IPS-18a (cell line): ENCODE data around the gene GPR107.

ENCODE experiments used
- H3K27ac ChIP-seq: one replicate; pipeline ENCODE4 v1.5.1; 2013; ENCODE audit warnings: low read length
- H3K27me3 ChIP-seq: one replicate; pipeline ENCODE4 v1.6.1; 2013; ENCODE audit warnings: mild to moderate bottlenecking, low read length; ENCODE audit not compliant: control insufficient read depth, insufficient read depth
- H3K36me3 ChIP-seq: one replicate; pipeline ENCODE4 v1.6.1; 2013; ENCODE audit warnings: low read depth, low read length; ENCODE audit not compliant: control insufficient read depth
- H3K4me1 ChIP-seq: one replicate; pipeline ENCODE4 v1.6.1; 2013; ENCODE audit warnings: low read depth, low read length; ENCODE audit not compliant: control insufficient read depth
- H3K4me3 ChIP-seq: one replicate; pipeline ENCODE4 v1.5.1; 2013; ENCODE audit warnings: low read length
- H3K9ac ChIP-seq: one replicate; pipeline ENCODE4 v1.6.1; 2013; ENCODE audit warnings: mild to moderate bottlenecking, low read length, moderate library complexity
- H3K9me3 ChIP-seq: one replicate; pipeline ENCODE4 v1.6.1; 2013; ENCODE audit warnings: low read depth, low read length; ENCODE audit not compliant: control insufficient read depth

Gene GPR107

DNA sequence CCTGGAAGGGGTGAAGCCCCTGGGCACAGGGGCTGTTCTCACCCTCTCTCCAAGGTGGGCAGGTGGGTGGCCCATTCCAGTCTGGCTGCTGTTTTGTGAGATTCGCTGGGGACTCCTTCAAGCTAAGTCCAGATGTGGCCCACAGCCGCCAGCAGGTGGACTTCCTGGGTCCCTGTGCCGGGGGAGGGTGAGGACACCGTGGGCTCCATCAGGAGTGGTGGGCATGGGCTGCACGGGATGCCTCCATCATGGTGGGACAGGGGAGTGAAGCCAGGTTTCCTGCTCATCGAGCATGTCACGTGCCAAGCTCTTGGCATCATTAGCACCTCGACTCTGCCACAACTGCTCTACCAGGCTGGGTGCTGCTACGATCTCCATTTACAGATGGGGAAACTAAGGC is 120.3 kb downstream of the GPR107 start:
- no peaks in the 10 kb centered on the region for H3K9me3 ChIP-seq
- no peak overlapping the region for H3K9ac ChIP-seq
- no peak overlapping the region for H3K4me3 ChIP-seq
- no peaks in the 10 kb centered on the region for H3K4me1 ChIP-seq
- H3K27me3 ChIP-seq: peaks cover 15% of the 10 kb centered on the region
- H3K36me3 ChIP-seq: no peaks in the 10 kb centered on the region
- no peak overlapping the region for H3K27ac ChIP-seq

- Histone ChIP-seq H3K4me3 (no peak overlapping the region), H3K36me3 (no peaks in the 10 kb centered on the region), H3K9ac (no peak overlapping the region), H3K9me3 (no peaks in the 10 kb centered on the region), H3K4me1 (no peaks in the 10 kb centered on the region), H3K27ac (no peak overlapping the region), H3K27me3 (peaks cover 15% of the 10 kb centered on the region)
Measured at GRCh38 chr9:130174920-130175321, 121.2 kb downstream of the GPR107 start.

DNA sequence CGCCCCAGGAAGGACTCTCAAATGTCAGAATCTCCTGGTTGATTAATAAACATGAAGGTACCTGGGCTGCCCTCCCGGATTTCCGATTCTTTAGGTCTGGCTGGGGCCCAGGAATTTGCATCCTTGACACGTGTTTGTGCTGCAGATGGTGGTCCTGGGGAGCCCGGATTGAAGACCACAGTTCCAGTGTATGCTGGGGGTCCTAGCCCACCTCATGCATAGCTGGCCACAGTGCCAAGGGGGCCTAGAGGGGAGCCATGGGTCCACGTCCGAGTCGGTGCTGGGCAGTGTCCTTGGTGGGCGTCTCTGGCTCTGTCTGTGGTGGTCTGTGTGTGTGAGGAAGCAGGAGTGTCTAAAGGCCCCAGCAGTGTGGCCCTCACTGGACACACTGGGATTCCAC is 121.6 kb downstream of the GPR107 start:
- H3K27me3 ChIP-seq: peaks cover 15% of the 10 kb centered on the region
- no peak overlapping the region for H3K27ac ChIP-seq
- no peaks in the 10 kb centered on the region for H3K4me1 ChIP-seq
- H3K36me3 ChIP-seq: no peaks in the 10 kb centered on the region
- no peaks in the 10 kb centered on the region for H3K9me3 ChIP-seq
- H3K9ac ChIP-seq: no peak overlapping the region
- no peak overlapping the region for H3K4me3 ChIP-seq

GRCh38 chr9:130176760-130177159 is 123.1 kb downstream of the GPR107 start:
- H3K9ac ChIP-seq: no peak overlapping the region
- H3K27ac ChIP-seq: no peak overlapping the region
- H3K27me3 ChIP-seq: peaks cover 2% of the 10 kb centered on the region
- no peaks in the 10 kb centered on the region for H3K4me1 ChIP-seq
- no peaks in the 10 kb centered on the region for H3K36me3 ChIP-seq
- no peaks in the 10 kb centered on the region for H3K9me3 ChIP-seq
- no peak overlapping the region for H3K4me3 ChIP-seq

DNA sequence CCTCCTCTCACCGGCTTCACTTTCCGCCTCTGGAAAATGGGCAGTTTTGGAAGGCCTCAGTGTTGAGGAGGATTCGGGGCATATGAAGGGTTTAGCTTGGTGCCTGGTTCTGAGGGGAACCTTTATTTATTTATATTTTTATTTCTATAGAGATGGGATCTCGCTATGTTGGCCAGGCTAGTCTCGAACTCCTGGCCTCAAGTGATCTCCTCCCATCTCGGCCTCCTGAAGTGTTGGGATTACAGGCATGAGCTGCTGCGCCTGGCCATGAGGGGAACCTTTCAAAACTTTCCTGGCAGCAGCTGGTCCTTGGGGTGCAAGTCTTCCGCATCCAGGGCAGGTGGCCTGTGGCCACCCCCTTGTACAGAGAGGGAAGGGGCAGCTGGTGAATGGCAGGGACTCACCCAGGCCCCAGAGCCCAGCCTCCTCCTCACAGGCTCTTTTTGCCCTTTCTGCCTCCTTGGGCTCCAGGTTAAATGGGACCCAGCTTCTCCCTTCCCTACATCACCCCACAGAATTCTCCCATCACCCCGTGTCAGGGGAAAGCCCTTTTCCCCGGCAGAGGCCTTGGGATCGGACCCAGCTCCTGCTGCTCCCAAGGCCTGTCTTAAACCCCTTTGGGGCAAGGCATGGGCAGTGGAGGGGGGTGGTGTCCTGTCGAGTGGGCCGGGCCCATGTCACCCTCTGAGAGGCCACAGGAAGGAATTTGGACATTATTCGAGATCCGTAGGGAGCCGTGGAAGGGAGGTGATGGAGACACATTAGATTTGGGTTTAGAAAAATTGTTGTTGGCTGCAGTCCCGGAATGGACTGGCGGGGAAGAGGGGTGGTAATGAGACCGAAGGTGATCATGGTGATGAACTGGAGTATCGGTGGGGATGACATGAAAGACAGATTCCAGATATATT is 124.4 kb downstream of the GPR107 start:
- no peaks in the 10 kb centered on the region for H3K36me3 ChIP-seq
- no peak overlapping the region for H3K27ac ChIP-seq
- no peak overlapping the region for H3K9ac ChIP-seq
- no peaks in the 10 kb centered on the region for H3K27me3 ChIP-seq
- H3K9me3 ChIP-seq: no peaks in the 10 kb centered on the region
- H3K4me1 ChIP-seq: peaks cover 7% of the 10 kb centered on the region
- no peak overlapping the region for H3K4me3 ChIP-seq

- no peak overlapping the region for H3K4me3 ChIP-seq
- H3K27ac ChIP-seq: no peak overlapping the region
- peaks cover 10% of the 10 kb centered on the region for H3K4me1 ChIP-seq
- no peak overlapping the region for H3K9ac ChIP-seq
- H3K36me3 ChIP-seq: no peaks in the 10 kb centered on the region
- H3K9me3 ChIP-seq: no peaks in the 10 kb centered on the region
- no peaks in the 10 kb centered on the region for H3K27me3 ChIP-seq
Measured at GRCh38 chr9:130179331-130179907, 125.7 kb downstream of the GPR107 start.

GRCh38 chr9:130180516-130180915 is 126.8 kb downstream of the GPR107 start:
- no peak overlapping the region for H3K4me3 ChIP-seq
- no peaks in the 10 kb centered on the region for H3K36me3 ChIP-seq
- no peaks in the 10 kb centered on the region for H3K27me3 ChIP-seq
- no peak overlapping the region for H3K27ac ChIP-seq
- H3K9me3 ChIP-seq: no peaks in the 10 kb centered on the region
- H3K9ac ChIP-seq: no peak overlapping the region
- H3K4me1 ChIP-seq: peaks cover 17% of the 10 kb centered on the region

- Histone ChIP-seq H3K4me1 (peaks cover 31% of the 10 kb centered on the region), H3K27me3 (no peaks in the 10 kb centered on the region), H3K27ac (no peak overlapping the region), H3K36me3 (no peaks in the 10 kb centered on the region), H3K9ac (no peak overlapping the region), H3K4me3 (no peak overlapping the region), H3K9me3 (no peaks in the 10 kb centered on the region)
Measured at GRCh38 chr9:130181678-130182380, 128.1 kb downstream of the GPR107 start.

DNA sequence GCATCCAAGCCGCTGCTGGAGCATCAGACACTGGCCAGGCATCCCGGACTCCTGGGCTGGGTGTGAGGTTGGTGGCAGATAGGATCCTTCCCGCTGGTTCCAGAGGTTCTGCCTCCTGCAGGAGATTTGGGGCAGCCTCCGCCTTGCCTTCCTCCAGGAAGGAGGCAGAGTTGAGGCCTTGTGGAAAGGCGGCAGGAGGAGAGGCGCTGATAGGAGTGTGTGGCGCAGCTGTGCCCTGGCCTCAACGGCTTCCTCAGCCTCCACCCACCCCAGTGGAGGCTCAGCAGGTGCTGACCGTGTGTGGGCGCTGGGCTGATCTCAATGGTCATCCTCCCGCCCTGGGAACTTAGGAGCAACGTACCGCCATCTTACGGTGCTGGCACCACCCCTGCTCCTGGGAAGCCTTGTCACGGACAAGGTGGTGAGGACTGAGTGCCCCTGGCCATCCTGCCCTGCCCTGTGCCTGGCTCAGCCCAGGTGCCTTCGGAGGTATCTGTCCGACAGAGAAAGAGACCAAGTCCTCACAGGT is 128.7 kb downstream of the GPR107 start:
- H3K9me3 ChIP-seq: no peaks in the 10 kb centered on the region
- H3K4me1 ChIP-seq: peaks cover 37% of the 10 kb centered on the region
- H3K9ac ChIP-seq: no peak overlapping the region
- no peaks in the 10 kb centered on the region for H3K27me3 ChIP-seq
- no peak overlapping the region for H3K27ac ChIP-seq
- no peak overlapping the region for H3K4me3 ChIP-seq
- no peaks in the 10 kb centered on the region for H3K36me3 ChIP-seq

DNA sequence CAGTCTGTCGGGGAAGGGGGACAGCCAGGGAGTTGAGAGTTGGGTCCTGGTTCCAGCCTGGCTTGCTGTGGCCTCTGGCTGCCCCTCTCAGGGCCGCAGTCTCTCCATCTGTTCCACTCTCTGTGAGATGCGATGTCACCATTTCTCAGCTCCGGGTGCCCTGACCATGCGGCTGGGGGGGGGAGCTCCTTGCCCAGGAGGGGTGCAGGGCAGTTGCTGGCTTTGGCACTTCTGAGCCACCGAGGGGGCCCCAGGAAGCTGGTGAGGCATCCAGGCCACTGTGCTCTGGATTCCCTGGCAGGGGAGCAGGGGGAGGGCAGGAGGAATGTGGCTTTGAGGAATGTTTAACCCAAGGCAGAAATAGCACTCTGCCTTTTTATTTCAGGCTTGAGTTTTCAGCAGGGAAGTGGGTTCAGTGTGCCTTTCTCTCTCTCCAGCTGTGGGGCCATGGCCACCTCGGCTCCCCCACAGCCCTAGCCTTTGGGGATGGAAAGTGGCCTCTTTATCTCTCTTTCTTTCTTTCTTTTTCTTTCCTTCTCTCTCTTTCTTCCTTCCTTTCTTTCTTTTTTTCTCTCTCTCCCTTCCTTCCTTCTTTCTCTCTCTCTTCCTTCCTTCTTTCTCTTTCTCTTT is 129.5 kb downstream of the GPR107 start:
- Histone ChIP-seq H3K27ac (no peak overlapping the region), H3K4me1 (peaks cover 41% of the 10 kb centered on the region), H3K27me3 (no peaks in the 10 kb centered on the region), H3K4me3 (no peak overlapping the region), H3K36me3 (no peaks in the 10 kb centered on the region), H3K9me3 (no peaks in the 10 kb centered on the region), H3K9ac (no peak overlapping the region)

DNA sequence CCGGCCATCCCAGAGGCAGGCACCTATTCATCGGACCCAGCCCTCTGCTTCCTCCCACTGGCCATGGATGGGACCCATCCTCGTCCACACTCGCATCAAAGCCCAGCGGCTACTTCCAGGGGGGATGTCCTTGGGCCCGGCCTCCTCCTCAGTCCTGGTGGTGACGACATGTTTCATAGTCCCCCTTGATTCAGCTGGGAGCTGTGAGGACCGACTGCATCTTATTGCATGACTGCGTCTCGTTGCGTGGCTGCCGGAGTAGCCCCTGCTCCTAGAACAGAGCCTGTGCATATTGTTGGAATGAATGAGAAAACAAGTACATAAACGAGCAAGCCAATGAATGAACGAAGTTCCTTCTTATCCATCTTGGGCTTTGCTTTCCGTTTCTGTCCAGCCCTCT is 131.3 kb downstream of the GPR107 start:
- Histone ChIP-seq H3K4me1 (peaks cover 41% of the 10 kb centered on the region), H3K27me3 (no peaks in the 10 kb centered on the region), H3K9me3 (no peaks in the 10 kb centered on the region), H3K27ac (no peak overlapping the region), H3K4me3 (peak overlapping the region; percentile 22), H3K36me3 (no peaks in the 10 kb centered on the region), H3K9ac (peak overlapping the region; percentile 12)
